GM21390 (cell line): ENCODE measurements around the gene RPLP2.
A peak's percentile ranks its signal among the peaks of the same experiment; 100 is the strongest.

Experiments used
- ATAC-seq: cut with Tn5 transposase; IDR thresholded peaks from one replicate; pipeline ENCODE4 v1.9.1; 2021; ENCODE audit not compliant: unreplicated experiment

RPLP2 gene

GRCh38 chr11:833114-833791, 23.5 kb downstream of the RPLP2 start:
- no peak for ATAC-seq

DNA sequence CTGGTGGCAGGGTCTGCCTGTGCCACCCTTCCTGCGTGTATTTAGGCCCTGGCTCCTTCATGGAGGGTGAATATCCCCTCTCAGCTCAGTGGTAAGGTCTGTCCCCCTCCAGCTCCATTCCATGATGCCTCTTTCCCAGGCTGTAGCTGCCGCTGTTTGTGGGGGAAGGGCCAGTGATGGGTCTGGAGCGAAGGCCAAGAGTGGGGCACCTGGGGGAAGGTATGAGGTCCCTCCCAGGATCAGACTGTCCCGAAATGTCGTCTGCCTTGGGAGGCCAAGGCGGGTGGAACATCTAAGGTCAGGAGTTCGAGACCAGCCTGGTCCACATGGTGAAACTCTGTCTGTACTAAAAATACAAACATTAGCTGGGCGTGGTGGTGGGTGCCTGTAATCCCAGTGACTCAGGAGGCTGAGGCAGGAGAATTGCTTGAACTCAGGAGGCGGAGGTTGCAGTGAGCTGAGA, 24.1 kb downstream of the RPLP2 start:
- ATAC-seq = no peak

GRCh38 chr11:834371-835316, 24.9 kb downstream of the RPLP2 start:
- no peak for ATAC-seq

GRCh38 chr11:836274-836673, 26.5 kb downstream of the RPLP2 start:
- no peak for ATAC-seq

- no peak for ATAC-seq
Observed at GRCh38 chr11:836700-837099, 26.9 kb downstream of the RPLP2 start.

- ATAC-seq = no peak
Observed at GRCh38 chr11:837189-837989, 27.6 kb downstream of the RPLP2 start.

GRCh38 chr11:837990-838307, 28.2 kb downstream of the RPLP2 start:
- ATAC-seq = no peak

DNA sequence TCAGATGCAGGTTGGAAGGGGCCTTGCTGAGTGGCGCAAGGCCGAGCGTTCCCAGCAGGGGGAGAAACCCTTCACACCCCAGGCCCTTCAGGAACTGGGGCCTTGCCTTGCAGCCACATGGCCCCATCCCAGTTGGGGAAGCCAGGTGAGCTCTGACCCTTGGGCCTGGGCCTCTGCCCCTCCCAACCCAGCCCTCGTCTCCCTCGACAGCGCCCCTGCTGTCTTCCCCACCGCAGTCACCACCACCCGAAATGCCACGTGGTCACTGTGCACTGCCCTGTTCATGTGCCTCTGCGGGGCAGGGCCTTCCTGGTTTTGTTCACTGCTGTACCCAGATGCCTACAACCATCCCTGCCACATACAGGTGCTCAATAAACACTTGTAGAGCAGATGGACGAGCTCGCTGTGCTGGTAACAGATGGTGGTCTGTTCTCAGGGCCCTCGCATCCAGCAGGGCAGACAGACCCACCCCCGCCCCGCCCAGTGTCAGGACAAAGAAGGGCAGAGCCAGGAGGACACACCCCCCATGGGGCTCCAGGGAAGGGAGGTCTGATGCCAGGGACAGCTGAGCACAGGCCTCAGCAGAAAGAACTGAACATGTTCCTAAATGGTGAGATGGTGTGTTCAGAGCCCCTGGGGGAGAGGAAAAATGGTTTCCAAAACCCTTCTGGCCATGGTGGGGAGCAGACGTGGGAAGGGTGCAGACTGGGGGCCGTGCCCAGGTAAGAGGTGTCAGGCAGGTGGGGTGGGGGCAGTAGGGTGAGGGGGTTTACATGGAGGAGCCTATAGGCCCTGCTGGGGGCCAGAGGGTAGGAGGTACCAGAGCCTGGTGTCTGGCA, 28.9 kb downstream of the RPLP2 start:
- no peak for ATAC-seq

DNA sequence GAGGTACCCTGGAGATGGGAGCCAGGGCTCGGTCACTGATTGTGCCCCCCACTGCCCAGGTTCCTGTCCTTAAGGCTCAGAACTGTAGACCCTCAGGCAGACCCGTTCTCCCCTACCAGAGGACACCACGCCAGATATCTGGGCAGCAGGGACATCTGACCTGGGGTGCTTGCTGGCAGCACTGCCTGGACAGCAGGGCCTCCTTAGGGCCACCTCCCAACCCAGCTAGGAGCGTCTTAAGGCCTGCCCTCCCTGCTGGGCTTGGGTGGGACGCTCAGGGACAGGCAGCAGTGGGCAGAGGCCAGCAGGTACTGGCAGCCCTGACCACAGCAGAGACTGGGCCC, 29.5 kb downstream of the RPLP2 start:
- no peak for ATAC-seq

DNA sequence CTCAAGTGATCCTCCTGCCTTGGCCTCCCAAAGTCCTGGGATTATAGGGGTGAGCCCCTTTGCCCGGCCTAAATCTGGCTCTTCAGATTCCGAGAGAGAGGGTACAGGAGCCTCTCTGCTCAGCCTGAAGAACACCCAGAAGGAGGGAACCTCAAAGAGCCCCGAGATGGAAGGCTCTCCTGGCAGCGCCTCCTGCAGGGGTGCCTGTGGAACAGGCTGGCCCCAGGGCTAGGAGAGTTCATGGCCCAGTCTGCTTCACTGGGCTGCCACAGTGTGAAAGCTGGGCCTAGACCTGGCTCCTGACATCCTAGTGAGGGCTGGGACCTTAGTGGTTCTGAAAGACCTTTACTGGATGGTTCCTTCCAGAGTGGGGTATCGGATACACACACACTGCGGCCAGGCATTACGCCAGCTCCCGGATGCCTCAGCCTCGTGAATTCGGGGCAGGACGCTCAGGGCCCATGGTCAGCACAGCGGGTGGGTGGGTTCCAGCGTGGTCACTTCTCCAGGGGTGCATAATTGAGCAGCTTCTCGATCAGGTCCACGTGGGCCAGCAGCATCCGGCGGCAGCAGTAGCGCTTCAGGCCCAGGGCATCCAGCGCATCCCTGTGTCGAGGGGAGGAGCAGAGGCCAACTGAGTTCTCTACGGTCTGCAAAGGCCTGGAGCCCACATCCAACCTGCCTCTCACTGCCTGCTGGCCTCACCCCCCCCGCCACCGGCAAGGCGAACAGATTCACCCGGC, 30.3 kb downstream of the RPLP2 start:
- ATAC-seq = no peak

- peak; percentile 20 for ATAC-seq
Observed at GRCh38 chr11:841981-842369, 32.2 kb downstream of the RPLP2 start.

- peak; percentile 54 for ATAC-seq
Observed at GRCh38 chr11:842370-843002, 32.7 kb downstream of the RPLP2 start, which contains the start of the genes POLR2L and TSPAN4. TSS of gene POLR2L (minus strand) at chr11:842529. CDS start at chr11:842508, 21 bp downstream. TSS of gene TSPAN4 (plus strand) at chr11:842852. CDS start at chr11:850305, 7,453 bp downstream.

DNA sequence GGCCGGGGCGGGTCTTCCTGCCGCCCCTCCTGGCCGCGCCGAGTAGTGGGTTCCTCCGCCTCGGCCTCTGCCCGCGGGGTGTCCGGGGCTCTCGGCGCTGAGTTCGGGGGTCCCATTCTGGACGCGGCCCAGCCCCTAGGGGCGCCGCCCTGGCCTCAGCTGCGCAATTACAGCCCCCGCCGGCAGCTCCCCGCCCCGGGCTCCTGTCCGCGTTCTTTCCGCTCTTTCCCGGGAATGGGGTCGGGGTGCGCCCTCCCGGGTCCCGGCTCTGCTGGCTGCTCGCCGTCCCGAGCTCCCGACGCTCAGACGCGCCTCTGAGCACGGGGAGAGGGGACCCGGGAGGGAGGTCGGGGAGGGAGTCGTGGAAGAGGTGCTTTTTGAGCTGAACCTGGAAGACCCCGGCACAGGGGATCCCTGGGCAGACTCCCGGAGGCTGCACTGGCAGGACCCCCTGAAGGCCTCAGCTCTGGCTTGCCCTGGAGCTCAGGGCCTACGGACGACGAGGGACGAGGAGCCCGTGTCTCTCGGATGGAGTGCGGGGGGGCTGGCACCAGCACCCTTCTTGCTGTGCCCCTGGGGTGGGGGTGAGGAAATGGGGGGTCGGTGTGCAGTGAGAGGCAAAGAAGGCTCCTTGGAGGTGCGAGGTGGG, 33.4 kb downstream of the RPLP2 start:
- ATAC-seq = no peak

GRCh38 chr11:843818-844692, 34.3 kb downstream of the RPLP2 start:
- ATAC-seq = no peak

- no peak for ATAC-seq
Observed at GRCh38 chr11:844693-845644, 35.2 kb downstream of the RPLP2 start.

DNA sequence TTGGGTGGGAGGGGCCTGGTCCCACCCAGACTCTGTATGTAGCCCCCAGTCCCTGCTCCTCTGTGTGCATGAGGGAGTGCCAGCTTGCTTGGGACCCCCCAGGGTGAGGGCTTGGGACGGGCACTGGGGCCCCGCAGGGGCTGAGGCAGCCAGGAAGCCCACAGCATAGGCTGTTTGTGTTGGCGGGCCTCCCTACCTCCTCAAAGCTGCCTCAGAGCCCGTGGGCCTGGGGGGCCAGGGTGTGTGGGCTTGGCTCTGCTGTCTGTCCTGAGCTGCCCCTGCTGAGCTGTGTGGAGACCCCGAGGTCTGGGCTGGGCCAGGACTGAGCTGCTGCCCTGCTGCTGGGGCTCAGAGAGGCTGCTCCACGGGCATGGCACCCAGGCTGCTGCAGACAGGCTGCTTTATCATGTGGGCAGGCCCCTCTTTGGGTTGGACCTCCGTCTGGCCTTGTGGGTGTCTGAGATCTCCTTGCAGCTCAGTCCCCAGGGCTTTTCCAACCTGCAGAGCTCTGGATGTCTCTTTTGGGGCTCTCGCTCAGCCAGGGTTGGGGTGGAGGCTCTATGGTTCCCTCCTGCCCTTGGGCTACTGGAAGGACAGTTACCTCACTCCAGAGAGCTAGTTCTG, 36.2 kb downstream of the RPLP2 start:
- ATAC-seq = no peak
